Amygdala (tissue), 56 donors: ENCODE measurements around the gene PFKL.

Source experiments
- DNase-seq, 56 donors: peaks; one replicate each; lab custom pipeline; 2025; lab: John Stamatoyannopoulos, UW

The PFKL gene

DNA sequence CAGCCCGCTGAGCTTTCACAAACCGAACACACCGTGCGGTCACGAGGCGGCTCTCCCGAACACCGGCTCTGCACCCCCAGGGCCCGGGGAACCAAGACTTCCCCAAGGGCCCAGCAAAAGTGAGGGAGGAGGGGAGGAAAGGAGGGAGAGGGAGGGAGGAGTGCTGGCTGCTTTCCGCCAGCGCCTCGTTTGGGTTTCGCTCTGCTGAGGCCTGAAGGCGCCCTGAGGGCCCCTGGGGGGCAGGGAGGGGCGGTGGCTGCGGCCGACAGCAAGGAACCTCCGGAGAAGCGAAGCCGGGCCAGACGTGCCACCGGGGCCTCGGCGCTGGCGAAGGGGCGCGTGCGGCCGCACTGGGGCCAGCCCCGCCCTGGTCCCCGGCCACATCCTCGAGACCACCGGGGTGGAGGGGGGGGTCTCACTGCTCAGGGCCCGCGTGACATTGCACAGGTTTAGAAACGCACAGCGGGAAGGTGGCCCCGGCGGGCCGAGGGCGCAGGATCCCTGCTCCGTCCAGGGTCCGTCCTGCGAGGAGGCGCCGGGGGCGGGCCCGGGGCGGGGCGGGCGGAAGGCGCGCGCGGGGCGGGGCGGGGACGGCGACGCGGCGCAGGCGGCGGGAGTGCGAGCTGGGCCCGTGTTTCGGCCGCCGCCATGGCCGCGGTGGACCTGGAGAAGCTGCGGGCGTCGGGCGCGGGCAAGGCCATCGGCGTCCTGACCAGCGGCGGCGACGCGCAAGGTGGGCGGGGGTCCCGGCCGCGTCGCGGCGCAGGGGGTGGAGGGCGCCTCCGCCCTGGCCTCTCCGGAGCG, at the start of gene PFKL:
PFKL (plus strand) TSS at position 596 of the 804 bp plus-strand sequence; CDS start at position 649, 53 bp downstream.
- peak in 36 of 56 donors; percentile 9 to 78 (median 54) for DNase-seq

DNA sequence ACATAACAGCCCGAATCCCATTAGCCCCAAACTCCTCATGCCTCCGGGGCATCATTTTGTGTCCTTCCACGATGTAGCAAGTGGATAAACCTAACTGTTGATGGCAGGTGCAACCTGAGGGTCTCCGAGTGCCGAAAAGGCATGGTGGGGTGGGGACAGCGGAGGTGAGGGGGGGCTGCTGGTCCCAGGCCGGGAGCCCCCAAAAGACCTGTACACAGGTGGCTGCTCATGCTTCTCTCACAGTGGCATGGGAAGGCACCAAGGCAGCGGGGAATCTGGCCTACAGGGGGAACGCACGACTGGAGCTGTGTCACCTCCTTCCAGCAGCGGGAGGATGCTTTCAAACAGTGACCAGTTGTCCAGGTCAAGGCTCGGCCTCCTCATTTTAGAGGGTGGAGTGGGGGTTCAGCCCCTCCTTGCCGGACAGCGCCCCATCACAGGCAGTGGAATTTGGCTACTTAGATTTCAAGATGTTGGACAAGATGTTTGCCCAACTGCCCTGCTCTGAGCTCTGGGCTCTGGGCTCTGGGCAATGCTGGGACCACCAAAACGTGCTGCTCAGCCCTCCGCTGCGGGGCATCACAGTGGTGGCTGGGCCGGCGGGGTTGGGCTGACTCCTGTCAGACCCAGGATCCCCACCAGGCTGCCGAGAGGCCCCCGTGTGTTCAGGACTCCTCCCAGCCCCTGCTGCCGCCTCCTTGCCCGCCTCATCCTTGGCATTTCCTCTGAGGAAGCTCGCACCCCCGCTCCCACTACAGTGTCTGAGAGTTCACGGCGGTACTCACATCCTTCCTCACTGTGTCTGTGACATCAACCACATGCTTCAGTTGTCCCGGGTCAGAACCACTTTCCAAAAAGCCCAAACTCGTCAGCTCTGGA, 45.8 kb upstream of the PFKL start:
- no peak for DNase-seq

DNA sequence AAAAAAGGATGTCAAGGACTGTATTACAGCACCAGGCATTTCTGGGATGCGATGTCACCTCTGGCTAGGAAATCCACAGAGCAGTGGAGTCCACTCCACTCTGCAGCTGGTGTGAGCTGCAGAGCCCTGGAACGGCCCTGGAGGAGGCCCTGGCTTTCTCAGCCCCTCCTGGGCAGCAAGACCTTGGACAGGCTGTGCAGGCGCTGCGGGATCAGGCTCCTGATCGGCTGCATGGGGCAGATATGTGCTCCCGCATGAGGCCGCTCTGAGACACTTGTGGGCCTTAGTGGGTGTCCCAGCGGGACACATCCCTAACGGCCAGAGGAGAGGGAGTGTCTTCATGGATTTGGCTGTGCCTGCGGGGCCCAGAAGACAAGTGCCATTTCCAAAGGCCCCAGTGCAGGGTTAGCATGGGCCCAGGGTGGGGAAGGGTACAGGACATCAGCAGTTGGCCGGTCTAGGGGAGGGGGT, 44.3 kb upstream of the PFKL start:
- DNase-seq = no peak

DNA sequence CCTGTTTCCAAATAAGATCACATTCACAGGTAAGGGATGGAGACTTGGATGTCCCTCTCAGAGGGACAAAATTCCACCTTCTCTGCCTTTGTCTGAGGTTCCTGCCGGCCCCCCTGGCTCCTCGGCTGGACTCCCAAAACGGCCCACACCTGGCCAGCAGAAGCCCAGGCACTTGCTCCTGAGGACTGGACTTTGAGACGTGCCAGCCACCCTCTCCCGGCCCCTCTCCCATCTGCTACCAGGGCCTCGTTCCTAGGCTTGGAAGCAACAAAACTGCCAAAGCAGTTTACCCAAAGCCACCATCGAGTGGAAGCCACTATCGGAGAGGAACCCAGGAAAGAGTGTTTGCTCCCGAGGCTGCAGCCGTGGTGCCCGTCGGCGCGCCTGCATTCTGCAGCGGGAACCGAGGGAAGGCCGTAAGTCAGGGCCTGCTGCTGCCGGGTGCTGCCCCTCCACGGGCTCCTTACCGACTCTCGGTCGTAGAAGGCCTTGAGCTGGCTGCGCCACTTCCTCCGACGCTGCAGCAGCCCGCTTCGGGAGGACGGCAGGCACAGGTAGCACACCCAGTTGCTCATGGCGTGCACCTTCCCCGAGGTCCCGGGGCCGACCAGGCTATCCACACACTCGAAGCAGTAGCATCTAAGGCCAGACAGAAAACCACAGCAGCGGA, 41.7 kb upstream of the PFKL start:
- DNase-seq = no peak

DNA sequence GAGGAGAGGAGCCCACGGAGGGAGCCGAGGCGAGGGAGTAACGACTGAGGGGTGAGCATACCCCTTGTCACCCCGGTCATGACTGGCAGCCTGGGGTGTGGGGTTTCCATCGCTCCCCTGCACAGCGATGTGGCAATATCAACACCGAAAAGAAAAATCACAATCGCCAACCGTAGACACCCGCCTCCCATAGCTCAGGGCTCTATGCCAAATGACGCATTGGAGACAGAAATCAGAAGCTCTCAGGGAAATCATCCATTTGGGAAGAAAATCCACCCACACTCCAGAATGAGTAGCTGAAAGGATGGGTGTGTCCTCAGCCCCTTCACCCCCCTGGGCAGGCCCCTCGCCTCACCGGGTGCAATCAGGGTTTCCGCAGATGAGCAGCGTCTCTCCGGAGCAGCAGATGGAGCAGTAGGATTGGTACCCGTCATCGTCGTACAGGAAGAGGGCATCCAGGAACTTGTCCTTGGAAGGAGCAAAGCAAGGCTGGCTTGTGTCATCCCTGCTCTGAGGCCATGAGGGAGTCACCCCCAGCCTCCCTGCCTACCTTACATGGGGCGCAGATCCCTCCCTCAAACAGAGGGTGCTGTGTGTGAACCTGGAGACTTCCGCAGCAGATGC, 40.7 kb upstream of the PFKL start:
- DNase-seq = no peak

DNA sequence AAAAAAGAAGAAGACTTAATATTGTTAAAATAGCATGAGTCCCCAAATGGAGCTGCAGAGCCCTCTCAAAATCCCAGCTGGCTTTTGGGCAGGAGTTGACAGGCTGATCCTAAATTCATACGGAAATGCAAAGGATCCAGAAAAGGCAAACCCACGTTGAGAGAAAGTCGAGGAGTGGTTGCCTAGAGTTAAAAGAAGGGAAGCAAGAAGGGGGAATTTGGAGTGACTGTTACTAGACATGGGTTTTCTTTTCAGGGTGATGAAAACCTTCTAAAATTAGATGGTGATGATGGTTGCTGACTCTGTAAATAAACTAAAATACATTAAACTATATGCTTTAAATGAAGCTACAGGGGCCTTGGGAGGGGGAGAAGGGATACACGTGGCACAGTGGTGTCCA, 39.8 kb upstream of the PFKL start:
- DNase-seq = no peak

DNA sequence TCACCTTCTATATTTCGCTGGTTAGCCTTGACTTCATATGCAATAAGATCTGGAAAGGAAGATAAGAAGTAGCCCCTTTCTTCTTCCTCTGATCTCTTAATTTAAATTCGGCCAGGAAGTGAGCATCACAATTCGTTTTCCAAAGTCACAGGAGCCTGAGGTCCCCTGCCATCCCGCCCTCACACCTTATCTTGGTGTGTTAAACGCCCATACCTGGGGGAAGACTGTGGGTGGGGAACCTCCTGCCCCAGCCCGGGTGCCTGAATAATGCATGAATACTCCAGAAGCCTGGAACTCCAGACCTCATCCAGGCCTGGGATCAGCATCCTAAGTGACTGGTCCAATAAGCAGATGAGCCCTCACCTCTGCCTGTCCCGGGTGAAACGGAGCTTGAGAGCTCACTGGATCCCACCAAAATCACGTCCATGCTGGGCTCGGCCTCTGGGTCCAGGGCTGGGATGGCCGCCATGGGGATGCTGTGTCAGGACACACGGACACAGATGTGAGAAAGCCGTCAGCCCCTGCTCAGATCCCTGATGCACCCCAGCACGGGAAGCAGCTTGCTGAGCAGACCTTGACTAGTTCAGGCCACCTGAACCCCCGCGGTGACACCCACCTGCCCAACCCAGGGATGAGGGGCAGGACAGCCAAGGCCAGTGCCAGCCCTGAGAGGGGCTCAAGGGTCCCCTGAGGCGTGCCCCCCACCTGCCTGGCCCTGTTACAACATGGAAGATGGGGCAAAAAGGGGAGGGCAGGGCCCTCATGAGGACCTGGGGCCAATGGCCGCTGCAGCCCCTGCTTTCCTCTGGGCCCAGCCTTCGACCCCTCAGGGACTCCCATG, 38.8 kb upstream of the PFKL start:
- DNase-seq = no peak

DNA sequence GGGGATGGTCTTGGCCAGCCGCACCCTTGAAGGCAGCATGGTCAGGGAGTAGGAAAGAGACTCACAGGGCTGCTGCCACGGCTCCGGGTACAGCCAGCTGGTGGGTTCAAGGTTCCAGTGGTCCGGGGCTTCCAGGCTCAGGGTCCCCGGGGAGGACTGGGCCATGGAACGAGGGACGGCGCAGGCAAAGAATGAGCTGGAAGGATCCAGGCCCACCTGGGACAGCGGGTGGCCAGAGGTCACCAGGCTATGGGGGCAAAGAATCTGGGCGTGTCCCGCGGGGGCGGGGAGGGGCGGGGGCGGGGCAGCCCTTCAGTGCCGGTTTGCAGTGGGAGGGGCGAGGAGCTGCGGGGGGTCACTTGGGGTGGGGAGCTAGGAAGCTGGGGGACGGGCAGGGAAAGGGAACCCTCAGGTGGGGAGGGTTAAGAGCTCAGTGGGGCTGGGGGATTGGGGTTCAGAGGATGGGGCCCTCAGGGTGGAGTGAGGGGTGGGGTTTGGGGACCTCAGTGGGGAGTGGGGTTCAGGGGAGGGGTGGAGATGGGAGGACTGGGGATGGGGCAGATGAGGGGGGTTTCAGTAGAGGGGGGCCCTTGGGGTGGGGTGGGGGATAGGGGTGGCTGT, 38.1 kb upstream of the PFKL start, which contains the start of gene DNMT3L:
DNMT3L (minus strand) TSS at position 223 of the 621 bp plus-strand sequence. CDS start 638 bp downstream, outside the sequence.
- DNase-seq = no peak

DNA sequence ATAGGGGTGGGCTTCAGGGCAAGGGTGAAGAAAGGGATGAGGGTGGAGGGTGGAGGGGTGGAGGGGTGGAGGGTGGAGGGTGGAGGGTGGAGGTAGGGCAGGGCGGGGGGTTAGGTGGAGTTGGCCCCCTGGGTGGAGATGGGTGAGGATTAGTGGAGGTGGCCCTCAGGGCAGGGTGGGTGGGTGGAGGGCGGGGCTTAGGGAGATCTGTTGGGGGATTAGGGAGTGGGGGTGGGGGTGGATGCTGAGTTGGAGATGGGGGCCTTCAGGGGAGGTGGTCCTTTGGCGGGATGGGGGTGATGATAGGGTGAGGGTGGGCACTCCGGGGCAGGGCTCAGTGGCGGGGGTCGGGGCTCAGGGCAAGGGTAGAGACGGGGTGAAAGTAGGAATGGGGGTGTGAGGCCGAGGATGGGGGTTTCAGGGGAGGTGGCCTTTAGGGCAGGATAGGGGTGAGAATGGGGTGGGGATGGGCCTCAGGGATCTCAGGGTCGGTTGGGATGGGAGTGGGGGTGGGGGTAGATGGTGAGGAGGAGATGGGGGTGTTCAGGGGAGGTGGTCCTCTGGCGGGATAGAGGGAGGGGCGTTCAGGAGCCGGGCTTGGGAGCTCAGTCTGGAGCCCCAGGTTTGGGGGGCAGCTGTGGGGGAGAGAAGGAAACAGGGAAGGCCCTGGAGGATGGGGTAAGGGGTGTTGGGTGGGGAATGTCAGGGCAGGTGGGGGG, 37.4 kb upstream of the PFKL start:
- no peak for DNase-seq

DNA sequence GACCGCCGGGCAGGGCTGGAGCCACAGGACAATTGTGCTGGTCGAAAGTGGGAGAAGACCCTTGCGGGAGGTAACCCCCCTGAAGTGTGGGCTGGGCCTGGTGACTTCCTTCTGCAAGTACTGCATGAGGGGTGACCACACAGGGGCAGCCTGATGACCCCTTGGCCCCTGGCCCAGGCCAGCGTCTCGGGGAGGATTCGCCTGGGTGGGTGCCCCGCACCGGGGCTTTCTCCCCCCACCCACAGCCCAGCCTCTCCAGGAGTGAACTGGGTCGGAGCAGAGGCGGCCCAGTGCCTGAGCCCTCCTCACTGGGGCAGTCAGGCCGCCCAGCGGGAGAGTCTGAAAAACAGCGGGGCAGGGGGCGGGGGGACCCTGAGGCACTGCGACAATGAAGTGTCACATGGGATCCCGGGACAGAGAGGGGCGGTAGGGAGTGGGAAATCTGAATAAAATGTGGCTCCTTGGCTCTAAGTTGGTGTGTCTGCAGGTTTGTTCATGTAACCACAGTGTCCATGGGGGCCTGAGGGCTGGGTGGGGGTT, 36.6 kb upstream of the PFKL start:
- DNase-seq = no peak

DNA sequence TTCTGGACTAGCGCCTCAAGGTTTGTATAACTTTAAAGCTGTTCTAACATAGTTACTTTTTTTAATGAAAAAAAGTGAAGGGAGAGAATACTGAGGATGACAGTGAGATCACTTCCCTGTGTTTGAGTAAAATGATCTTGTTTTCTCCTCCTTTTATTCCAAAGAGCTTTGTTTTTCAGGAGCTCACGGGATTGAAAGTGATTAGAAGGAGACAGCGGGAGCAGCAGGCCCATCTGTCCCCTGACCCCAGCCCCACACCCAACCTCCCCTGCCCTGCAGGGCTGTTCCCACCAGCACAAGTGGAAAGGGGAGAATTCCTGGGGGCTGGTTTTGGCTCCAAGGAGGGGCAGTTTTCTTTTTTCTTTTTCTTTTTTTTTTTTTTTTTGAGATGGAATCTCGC, 36.1 kb upstream of the PFKL start:
- DNase-seq = no peak

DNA sequence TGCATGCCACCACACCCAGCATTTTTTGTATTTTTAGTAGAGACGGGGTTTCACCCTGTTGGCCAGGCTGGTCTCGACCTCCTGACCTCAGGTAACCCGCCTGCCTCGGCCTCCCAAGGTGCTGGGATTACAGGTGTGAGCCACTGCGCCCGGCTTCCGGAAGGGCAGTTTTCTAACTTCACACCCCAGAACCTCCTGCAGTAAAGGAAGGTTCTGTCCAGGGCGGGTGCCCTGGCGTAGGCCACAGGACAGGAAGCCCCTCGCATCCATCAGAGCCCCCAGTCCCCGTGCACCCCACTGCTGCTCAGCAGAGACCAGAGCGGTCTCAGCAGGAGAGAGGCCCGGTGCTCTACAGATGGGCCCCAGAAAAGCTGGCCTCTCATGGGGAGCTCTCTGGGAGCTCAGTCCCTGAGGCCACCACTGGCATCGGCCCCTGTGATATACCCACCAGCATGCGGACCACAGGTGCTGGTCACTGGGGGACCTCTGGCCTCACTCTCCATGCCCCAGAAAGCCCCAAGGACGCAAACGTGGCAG, 34.1 kb upstream of the PFKL start:
- no peak for DNase-seq

DNA sequence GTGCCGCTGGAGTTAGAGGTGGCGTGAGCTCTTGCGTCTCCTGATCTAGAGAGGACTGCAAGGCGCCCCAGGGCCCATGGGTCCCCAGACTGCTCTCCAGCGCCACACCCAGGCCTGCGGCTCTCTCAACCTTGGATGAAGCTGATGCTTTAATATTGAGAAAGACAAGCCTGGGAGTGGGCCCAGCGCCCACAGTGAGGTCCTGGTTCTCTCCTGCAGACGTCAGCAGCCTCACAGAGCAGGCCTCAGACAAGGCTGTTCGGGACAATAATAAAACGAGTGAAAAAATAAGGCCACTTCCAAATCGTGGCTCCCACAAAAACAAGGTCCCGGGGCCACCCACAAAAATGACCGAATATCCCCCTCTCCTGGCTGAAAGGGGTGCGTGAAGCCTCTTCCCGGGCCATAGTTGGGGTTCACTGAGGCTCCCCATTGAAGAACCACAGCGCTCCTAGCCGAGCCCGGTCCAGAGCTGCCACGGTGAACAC, 32.2 kb upstream of the PFKL start:
- DNase-seq = peak in 2 of 56 donors; percentile 5 to 27

DNA sequence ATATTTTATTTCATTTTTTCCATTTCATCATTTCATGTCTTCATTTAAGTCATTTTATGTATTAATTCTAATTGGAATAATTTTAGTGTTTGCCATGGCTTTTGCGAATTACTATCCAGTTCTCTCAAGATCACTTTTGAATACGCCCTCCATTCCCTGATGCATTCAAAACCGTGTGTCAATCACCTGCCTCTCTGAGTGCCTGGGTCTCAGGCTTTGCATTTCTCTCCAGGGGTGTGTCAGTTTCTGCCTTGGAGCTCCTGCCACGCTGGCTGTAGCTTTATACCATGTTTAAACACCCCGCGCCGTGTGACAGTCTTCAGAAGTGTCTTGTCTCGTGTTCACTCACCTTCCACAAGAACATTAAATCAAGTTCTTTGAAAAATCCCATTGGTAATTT, 30.8 kb upstream of the PFKL start:
- DNase-seq = no peak

DNA sequence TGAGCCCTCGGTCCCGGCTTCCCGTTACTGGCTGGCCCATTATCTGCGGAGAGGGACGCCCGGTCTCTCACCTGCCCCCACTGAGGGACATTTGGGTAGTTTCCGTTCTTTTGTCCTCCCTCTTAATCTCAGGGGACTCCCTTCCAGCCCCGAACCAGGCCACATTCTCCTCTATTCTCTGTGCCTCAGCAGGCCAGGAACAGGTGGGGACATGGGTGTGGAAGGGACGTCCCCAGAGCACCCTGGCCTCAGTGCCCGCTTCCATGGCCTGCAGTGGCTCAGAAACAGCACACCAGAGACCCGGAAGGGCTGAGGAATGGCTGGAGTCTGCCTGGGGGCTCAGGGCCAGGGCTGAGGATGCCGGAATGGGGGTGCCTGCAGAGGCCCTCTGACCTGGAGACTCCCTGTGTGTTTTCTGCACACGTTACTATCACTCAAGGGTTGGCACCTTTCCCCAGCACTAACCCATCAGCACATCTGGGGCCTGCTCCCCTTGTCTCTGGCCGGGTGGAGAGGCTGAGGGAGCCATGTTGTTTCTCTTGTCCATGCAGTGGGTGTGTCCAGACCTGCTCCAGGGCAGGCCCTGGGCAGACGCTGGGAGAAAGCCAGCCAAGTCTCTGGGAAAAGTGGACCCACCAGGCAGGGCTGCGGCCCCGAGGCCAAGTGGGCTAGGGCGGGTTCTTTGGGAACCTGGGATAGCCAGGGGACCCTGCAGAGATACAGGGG, 28.1 kb upstream of the PFKL start:
- no peak for DNase-seq

DNA sequence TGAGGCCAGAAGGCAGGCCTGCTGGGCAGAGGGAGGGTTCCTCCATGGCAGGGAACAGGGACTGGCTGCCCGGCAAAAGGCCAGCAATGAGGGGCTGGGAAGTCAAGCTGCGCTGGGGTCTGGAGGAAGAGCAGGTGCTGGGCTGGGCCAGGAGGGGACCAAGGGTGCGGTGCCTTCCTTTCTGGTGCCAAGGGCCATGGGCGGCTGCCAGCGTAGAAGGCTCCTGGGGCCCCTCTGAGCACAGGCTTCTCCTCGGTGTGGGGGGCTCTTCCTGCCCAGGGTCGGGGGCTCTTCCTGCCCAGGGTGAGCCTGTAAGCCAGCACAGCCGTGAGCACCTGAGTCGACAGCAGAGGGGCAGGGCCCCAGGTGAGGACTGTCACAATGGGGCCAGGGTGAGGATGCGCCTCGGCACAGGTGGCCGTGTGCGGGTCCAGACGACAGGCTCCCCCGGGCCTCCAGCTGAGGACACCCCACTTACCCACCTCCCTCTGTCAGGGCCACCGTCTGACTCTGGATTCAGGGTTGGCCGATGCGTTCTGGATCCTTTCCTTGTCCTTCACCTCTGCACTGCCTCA, 27.5 kb upstream of the PFKL start:
- no peak for DNase-seq

DNA sequence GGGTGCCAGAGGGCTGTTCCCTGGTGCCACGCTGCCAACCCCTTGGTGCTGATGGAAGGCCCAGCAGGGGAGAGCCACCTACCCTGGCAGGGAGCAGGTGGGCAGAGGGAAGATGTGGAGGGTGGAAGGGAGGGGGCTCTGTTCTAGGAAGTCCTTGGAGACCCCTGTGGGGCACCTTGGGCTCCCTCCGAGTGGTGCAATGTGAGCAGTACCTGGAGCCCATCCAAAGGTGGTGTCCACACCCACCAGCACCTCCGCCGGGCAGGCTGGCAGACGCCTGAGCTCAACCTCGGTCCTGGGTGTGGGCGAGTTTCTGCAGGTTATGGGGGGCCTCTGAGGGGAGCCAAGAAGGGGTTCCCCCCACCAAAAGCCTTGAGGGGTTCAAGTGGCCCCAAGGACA, 26.8 kb upstream of the PFKL start:
- no peak for DNase-seq
